DOHH2 (cell line): ENCODE data around the gene DPP6.

Experiments used
- EZH2phosphoT487 ChIP-seq: fragments of 200-600 bp; sonication (generic); IDR thresholded peaks from 2 replicates; pipeline ENCODE4 v1.6.1; 2017; ENCODE audit warnings: borderline replicate concordance, mild to moderate bottlenecking, antibody characterized with exemption, low read length, moderate library complexity, mixed read lengths
- TF ChIP-seq, protein P1 (sequence below): fragments of 200-600 bp; sonication (generic); IDR thresholded peaks from one replicate; pipeline ENCODE4 v1.5.1; 2014; ENCODE audit warnings: antibody characterized with exemption, mild to moderate bottlenecking, low read depth, low read length; ENCODE audit not compliant: poor library complexity, severe bottlenecking

DNA sequence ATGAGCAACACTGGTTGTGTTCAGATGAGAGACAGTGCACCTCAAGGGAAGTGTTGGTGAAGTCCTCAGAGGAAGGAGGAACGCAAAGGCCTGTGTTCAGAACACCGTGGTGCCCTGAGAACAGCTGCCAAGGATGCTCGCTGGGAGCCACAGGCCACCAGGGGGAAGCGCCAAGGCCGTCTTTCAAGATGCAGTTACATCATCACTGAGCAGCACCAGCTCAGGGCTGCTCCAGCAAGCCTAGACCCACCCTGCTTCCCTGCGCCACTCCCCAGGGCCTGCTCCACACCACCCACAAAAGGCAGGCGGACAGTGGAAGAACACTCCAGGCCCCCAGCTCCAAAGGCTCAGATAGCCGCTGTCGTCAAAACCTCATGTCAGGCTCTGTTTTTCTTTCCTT lies 378.8 kb downstream of the DPP6 start:
- TF ChIP-seq, protein P1, sequence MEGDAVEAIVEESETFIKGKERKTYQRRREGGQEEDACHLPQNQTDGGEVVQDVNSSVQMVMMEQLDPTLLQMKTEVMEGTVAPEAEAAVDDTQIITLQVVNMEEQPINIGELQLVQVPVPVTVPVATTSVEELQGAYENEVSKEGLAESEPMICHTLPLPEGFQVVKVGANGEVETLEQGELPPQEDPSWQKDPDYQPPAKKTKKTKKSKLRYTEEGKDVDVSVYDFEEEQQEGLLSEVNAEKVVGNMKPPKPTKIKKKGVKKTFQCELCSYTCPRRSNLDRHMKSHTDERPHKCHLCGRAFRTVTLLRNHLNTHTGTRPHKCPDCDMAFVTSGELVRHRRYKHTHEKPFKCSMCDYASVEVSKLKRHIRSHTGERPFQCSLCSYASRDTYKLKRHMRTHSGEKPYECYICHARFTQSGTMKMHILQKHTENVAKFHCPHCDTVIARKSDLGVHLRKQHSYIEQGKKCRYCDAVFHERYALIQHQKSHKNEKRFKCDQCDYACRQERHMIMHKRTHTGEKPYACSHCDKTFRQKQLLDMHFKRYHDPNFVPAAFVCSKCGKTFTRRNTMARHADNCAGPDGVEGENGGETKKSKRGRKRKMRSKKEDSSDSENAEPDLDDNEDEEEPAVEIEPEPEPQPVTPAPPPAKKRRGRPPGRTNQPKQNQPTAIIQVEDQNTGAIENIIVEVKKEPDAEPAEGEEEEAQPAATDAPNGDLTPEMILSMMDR: no peak
- no peak for TF ChIP-seq EZH2phosphoT487
